Endometrial microvascular endothelial cells (primary cell): Measurements from ENCODE around the gene ITPK1. TPM values are rescaled to one million over a fixed set of nuclear protein-coding genes. Genes with fewer than 3 reads are reported as not detected.
"Not testable (repeated sequence)": the region's sequence is repeated elsewhere in the genome, so short reads cannot be mapped to it uniquely, and the experiment has no call there.

ENCODE experiments used
- in situ Hi-C: cut with HindIII; loops from 2 replicates; pipeline ENCODE4 v1.10.0; 2017; ENCODE audit warnings: low sequenced_read_pairs, low pct_unique_long_range_greater_than_20kb; ENCODE audit errors: inconsistent ontology term
- total RNA-seq: library from RNA; depleted of rRNA; stranded (reverse); fragments of >200 nt; gene quantifications from one replicate; pipeline ENCODE4 v1.2.3, GENCODE V29; 2015; ENCODE audit errors: inconsistent ontology term

ITPK1 gene
- total RNA-seq, 1 donor from 2014 or later, result 37.0 TPM

DNA sequence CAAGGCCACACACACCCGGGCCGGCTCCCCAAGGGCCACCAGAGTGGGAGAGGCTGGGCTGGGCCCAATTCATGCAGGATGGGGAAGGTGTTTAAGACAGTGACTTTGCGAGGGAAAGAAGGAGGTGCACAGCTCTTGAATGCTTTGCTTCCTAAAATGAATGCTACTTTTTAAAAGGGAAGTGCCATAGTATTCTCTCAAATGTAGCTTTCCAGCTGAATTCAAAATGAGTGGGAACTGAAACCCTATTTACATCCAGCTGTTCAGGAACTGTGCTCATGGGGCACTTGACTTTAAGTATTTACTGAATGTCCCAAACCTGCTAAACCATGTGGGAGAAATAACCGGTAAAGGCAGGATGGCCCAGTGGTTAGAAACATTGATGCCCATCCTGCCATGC is 7.6 kb downstream of the ITPK1 start:
- in situ Hi-C loops, result no loop called here

DNA sequence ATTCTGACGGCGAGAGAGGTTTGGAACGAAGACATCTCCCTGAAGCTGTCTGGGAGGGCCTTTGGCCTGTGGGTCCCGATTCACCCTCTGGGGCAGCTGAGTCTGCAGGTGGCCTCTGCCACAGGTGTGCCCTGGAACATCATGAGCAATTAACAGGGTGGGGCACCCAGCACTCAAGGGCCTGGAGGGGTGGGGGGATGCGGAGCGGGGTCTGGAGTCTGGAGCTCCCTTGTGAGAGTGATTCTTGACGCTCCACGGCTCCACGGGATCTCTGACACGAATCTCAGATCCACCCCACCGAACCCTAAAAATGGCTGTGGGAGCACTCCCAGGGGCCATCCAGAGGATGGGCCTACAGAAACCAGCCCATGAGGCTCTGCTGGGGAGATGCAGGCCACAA is 8.3 kb downstream of the ITPK1 start:
- in situ Hi-C loops, result no loop called here

DNA sequence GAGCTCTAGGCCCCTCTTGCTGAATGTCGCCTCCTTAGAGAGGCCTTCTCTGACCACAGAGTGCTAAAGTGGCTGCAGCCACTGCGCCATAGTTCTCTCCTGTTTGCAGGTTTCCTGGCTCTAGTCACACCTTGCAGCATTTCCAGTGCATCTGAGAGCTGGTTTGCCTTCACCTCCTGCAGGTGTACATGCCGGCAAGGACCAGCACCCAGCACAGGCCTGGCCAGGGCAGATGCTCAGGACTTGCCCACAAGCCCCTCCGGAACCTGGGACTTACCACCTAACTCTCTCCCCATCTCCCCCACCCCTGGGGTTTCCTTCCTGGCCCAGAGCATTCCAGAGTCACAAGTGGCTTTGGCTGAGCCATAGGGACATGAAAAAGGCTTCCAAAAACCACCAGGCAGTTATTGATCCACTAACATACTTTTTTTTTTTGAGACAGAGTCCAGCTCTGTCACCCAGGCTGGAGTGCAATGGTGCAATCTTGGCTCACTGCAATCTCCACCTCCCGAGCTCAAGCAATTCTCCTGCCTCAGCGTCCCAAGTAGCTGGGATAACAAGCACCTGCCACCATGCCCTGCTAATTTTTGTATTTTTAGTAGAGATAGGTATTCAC is 9.1 kb downstream of the ITPK1 start:
- in situ Hi-C loops, result no loop called here

DNA sequence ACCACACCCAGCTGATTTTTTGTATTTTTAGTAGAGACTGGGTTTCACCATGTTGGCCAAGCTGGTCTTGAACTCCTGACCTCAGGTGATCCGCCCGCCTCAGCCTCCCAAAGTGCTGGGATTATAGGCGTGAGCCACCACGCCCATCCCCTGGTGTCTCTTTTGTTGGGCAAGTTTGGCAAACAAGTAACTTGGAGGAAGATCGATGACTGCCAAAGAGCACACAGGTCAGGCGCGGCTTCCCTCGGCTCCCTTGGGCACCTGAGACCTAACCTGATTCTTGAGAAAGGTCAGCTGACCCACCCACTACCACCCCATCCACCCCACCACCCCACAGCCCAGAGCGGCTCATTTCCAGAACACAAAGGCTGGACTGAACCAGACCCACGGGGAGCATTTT is 9.9 kb downstream of the ITPK1 start:
- in situ Hi-C loops, result not testable (repeated sequence)

DNA sequence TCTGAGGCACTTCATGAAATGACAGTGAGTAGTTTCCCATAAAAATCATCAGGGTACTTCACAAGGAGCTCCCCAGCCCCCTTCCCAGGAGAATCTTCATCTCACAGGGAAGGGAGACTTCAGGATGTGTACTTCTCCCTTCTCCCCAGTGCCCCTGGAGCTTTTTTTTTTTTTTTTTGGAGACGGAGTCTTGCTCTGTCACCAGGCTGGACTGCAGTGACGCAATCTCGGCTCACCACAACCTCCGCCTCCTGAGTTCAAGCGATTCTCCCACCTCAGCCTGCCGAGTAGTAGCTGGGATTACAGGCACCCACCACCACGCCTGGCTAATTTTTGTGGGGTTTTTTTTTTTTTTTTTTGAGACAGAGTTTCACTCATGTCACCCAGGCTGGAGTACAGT is 10.4 kb downstream of the ITPK1 start:
- in situ Hi-C loops, result no loop called here

DNA sequence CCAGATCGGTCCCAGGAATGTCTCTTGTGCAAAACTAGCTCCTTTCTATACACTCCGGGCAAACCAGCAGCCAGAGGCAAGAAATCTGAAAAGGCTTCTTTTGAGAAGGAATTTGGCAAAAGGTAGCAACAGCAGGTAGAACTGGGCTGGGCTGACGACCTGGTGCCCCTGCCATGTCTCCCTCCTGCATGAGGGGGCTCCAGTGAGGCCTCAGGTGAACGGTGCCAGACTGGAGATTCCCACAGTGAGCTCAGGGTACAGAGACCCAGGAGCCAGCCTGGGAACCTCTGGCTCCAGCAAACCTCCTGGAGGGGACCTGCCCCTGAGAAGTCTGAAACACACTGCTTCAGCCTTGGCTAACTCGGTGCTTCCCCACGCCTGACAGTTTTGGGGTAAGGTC is 10.8 kb downstream of the ITPK1 start:
- in situ Hi-C loops, result no loop called here

DNA sequence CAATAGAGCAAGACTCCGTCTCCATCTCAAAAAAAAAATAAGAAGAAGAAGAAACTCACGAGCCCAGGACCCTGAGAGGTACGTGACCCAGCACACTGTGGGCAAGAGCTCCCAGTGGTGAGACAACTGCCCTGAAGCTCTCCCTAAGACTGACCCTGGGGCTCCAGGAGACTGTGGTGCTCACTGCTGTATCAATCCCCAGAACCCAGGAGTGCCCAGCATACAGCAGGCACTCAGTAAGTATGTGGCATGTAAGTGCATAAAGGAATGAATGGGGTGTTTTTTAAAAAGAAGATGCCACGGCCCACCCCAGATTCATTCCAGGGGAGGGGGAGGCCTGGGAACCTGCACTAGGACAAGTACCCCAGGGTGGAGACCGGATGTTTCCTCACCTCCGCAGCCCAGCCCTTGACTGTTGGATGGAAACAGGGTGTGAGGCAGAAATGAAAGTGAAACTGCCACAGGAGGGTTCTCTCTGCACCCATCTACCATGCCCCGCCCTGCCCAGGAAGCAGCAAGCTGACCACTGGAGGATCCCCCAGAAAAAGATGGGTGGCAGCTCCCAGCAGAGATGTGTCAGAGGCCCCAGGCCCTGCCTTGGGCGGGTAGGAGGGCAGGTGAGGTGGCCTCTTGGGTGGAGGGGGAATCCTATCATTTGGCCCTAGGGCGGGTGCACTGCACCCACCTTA is 12.2 kb downstream of the ITPK1 start:
- in situ Hi-C loops, result no loop called here

DNA sequence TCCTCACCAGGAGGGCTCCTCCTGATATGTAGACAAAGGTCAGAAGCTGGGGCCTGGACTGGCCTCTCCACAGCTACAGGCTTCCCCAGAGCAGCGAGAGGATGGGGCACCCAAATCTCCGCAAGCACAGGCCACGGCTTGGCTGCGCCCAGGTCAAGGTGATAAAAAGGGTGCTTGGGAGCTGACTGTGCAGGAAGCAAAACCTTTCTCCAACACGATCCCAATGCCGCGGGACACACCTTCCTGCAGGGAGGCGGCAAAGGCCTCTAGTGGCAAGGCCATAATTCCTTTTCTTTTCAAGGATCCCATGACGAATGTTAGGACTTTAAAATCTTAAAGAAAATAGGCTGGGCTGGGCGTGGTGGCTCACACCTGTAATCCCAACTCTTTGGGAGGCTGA is 13.6 kb downstream of the ITPK1 start:
- in situ Hi-C loops, result no loop called here

DNA sequence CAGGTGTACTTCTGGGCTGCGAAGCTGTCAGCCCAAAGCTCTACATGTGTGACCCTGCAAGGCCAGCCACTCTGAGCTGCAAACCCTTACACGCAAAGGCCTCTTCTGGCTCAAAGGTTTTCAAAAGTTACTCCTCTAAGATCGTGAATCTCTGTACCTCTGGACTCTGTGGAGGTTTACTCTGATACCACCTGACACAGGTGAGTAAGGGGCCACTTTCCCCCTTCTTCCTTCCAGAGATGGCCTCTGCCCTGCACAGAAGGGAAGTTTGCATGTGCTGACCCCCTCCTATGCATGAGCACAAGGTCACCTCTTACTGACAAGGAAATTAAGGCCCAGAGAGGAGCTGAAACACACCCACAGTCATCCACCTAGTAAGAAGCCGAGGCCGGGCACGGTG is 14.5 kb downstream of the ITPK1 start:
- in situ Hi-C loops, result no loop called here

DNA sequence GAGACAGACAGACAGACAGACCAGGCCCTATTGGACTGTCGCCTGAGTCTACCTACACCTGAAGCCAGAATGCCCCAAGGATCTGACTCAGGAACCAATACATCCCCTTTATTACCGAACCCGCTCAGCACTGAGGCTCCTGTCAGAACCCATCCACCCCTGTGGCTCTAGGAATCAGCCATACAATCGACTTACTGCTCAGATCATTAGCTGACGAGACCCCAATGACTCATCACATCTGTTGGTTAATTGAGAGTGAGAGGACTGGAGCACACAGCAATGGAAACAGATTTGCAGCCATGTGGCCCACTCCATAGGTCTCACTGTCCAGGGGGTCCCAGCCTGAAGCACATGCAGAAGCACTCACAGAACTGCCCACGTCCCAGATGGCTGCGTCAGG is 15.2 kb downstream of the ITPK1 start:
- in situ Hi-C loops, result no loop called here

DNA sequence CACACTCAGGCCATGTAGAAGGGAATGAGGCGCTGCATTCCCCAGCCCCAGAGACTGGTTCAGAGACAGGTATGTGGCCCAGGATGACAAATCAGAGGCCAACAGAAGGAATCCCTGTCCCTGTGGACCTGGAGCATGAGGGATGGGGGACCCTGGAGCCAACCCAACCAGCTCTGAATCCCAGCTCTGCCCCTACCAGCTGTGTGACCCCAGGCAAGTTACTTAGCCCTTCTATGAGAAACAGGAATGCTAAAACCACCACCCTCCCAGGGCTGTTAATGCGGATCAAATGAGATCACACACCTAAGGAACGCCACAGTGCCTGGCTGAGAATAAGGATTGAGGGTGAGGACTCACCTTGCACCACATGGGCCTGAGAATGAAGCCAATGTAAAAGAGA is 15.6 kb downstream of the ITPK1 start:
- in situ Hi-C loops, result no loop called here

DNA sequence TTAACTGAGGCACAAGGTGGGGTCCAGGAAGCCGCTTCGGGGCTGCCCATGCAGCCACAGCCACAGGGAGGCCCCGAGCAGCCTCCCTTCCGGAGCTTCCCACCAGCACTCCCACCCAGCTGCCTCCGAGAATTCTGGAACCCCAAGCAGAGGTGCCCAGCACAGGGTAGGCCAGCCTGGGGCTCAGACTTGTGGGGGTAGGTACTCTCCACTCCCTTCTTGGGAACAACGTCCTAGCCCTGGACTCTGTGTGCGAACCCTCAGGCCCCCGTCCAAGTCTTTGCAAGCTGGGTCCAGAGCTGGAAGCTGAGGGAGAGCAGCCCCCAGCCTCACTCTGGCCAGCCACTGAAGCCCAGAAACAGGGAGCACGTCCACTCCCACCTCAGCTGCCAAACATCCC is 16.1 kb downstream of the ITPK1 start:
- in situ Hi-C loops, result loop anchor here (10.0 kb wide), 1 partner anchor 55 kb away; no protein-coding TSS in a partner anchor

DNA sequence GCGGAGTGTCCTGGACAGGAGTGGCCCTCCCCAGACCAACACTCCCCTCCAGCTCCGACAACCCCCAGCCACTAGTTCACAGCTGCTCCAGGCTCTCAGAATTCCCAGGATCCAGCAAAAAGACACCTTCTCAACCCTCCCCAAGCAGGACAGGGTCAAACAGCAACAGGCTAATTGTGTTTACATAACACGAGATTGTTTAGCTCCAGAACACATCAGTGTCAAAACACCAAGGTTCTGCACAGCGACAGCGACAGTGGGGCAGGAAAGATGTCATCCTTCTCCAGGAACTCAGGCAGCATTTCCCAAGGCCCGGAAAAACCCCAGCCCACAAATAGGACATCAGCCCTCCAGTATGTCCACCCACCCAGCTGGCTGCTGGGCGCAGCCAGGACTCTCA is 16.5 kb downstream of the ITPK1 start:
- in situ Hi-C loops, result loop anchor here (10.0 kb wide), 1 partner anchor 54 kb away; no protein-coding TSS in a partner anchor

DNA sequence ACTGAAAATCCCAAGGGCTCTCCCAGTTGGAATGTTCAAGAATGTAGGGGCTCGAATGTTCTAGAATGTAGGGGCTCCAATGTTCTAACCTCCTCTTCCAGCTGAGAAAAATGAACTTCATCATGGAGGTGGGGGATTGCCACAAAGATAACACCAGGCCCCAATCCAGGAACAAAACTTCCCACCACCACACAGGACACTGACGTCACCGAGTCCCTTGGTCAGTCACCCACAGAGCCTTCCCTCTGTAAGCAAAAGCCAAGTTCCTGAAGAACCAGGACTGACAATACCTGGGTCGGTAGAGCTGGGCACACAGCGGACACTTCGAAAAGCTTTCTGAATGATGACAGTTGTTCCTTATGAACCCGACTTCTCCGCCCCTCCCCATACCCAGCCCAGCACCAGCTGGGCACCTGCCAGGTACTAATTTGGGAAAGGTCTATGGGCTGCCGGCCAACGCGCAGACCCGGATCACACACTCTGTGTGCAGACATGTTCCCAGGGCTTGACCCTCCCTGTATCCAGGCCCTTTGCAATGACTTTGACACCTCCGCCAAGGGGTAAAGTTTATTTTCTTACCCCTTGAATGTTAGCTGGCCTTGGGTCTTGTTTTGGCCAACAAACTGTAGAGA is 18.9 kb downstream of the ITPK1 start:
- in situ Hi-C loops, result loop anchor here (10.0 kb wide), 1 partner anchor 52 kb away; no protein-coding TSS in a partner anchor

DNA sequence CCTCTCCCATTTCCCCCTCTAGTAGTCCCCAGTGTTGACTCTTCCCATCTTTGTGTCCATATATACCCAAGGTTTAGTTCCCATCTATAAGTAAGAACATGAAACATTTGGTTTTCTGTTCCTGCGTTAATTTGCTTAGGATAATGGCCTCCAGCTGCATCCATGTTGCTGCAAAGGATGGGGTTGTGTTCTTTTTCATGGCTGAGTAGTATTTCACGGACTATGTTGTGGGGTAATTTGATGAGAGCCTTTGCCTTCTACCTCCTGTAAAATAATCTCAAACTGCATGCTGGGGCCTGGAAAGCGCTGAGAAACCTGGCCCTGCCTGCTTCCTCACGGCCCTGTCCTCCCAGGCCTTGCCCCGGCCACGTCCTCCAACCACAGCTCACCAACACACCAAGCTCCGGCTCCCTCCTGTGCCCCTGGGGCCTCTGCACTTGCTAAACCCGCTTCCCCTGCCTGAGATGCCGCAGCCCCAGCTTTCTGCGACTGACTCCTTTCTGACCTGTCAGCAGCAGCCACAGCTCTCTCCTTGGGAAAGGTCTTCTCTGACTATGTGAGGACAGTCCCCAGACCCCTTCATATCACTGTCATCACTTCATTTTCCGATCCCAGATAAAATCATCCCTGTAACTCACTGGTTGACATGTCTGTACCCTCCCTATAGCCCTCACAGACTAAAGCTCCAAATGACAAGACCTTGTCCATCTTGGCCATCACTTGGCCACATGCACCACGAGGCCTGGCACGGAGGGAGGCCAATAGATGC is 19.8 kb downstream of the ITPK1 start:
- in situ Hi-C loops, result loop anchor here (10.0 kb wide), 1 partner anchor 51 kb away; no protein-coding TSS in a partner anchor

DNA sequence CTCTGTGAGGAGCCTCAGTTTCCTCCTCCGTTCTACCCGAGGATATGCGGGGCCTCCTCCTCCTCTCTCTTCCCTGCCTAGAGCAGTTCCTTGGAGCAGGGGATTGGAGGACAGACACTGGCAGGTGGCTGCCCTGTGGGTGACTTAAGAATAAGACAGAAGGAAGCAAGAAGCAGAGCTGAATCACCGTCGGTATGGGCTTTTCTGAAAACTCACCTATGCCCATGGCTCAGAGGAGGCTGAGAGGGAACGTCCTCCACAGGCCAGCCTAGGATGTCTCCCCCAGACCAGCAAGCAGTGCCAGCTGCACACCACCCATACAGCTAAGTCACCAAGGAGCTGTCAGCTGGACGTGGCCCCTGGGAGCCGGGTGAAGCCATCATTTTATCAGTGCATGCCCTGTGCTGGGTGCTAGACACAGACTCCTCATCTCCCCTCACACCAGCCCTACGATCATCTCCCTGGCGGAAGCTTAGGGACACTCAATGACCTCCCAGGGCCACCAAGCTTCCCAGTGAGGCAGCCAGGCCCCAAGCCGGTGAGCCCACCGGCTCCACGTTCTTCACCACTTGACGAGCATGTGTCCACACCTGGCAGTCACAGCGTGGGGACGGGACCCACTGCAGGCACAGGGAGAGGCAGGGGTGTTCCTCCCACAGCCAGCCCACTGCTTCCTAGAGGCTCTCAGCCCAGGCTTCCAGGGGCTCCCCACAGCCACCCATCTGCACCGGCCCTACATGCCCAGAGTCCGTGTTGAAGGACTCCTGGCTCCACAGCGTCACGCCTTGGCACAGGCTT is 21.4 kb downstream of the ITPK1 start:
- in situ Hi-C loops, result loop anchor here (10.0 kb wide), 1 partner anchor 50 kb away; no protein-coding TSS in a partner anchor

DNA sequence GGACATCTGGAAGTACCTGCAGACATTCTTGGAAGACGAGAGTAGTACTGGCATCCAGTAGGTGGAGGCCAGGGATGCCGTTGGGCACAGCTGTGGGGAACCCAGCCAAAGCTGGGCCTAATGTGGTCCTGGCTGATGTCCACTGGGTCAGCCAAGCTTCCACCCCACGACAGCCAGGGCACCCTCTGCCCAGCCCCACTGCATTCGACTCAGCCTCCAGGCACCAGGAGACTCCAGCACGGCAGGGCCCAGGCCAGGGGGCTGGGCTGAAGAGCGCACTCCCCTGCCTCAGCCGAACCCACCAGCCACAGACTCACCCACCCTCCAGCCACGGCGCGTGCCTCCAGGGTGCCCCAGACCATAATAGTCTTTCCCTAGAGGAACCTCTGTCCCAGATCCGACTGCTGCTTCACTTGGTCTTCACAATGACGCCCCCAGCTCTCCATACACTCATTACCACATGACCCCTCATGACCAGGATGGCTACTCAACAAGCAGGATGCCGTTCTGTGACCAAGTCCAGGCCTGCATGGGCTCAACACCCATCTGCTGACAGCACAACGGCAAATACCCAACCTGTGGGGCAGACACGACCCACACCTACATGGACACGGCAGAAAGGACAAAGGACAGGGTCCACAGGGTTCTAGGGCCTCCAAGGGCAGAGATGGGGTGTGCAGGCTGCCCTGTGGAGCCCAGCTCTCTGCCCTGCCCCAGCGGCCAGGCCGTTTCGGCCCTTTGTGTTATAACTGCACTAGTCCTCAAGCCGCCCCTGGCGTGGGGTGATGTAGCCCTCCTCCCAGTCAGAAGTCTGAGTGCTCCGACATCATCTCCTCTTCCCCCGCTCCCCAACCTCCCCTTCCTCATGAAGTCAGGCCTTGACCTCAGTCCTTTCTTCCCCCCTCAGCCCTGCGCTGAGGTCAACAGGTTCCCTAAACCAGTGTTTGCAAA is 22.8 kb downstream of the ITPK1 start:
- in situ Hi-C loops, result loop anchor here (10.0 kb wide), 1 partner anchor 48 kb away; no protein-coding TSS in a partner anchor
